Activated CD8-positive, alpha-beta T cell treated with anti-CD3 and anti-CD28 coated beads for 36 hours (primary cell): ENCODE results near the gene GFPT1. TPM values are rescaled to one million over a fixed set of nuclear protein-coding genes. Genes with fewer than 3 reads are reported as not detected.

Experiments
- ATAC-seq: fragments of 200-7000 bp; cut with Tn5 transposase; one replicate; pipeline ENCODE4 v1.10.0; 2021; ENCODE audit warnings: mild to moderate bottlenecking, moderate library complexity
- CTCF ChIA-PET: fragments of 350-600 bp; sonication (Branson Sonifier 250); formaldehyde crosslinking; loops from one replicate; lab custom pipeline; 2021; ENCODE audit warnings: antibody characterized with exemption; lab: Charles Lee
- POLR2A ChIA-PET: fragments of 350-600 bp; sonication (Branson Sonifier 250); formaldehyde crosslinking; loops from one replicate; lab custom pipeline; 2021; ENCODE audit warnings: antibody characterized with exemption; lab: Charles Lee
- DNase-seq: peaks from one replicate; pipeline ENCODE4 v3.0.0-alpha.2; 2020
- H3K27ac Mint-ChIP-seq: one replicate; pipeline ENCODE4 v1.8.0; 2021; ENCODE audit warnings: mild to moderate bottlenecking, mixed read lengths
- H3K27me3 Mint-ChIP-seq: one replicate; pipeline ENCODE4 v1.8.0; 2021; ENCODE audit warnings: mixed read lengths
- H3K36me3 Mint-ChIP-seq: one replicate; pipeline ENCODE4 v1.8.0; 2021; ENCODE audit warnings: low read depth, mixed read lengths
- H3K4me1 Mint-ChIP-seq: one replicate; pipeline ENCODE4 v1.8.0; 2021; ENCODE audit warnings: low read depth, mixed read lengths
- H3K4me3 Mint-ChIP-seq: one replicate; pipeline ENCODE4 v1.8.0; 2021; ENCODE audit warnings: mild to moderate bottlenecking, moderate library complexity, mixed read lengths
- H3K9me3 Mint-ChIP-seq: one replicate; pipeline ENCODE4 v1.8.0; 2021; ENCODE audit warnings: mixed read lengths
- intact Hi-C: fragments of 100-400 bp; cut with micrococcal nuclease; formaldehyde crosslinking; loops from one replicate; pipeline ENCODE4 v1.10.0; 2022
- total RNA-seq, 2 experiments: library from RNA; stranded (reverse); gene quantifications; one replicate each; pipeline ENCODE4 v1.2.3, GENCODE V29; 2021
- TF ChIP-seq, protein P1 (sequence below): fragments of 200-600 bp; IDR thresholded peaks from one replicate; pipeline ENCODE4 v1.8.0; 2022; ENCODE audit warnings: antibody characterized with exemption, mild to moderate bottlenecking

GFPT1 gene
- total RNA-seq, 2 experiments from 2014 or later, result 37.8 to 38.0 TPM

DNA sequence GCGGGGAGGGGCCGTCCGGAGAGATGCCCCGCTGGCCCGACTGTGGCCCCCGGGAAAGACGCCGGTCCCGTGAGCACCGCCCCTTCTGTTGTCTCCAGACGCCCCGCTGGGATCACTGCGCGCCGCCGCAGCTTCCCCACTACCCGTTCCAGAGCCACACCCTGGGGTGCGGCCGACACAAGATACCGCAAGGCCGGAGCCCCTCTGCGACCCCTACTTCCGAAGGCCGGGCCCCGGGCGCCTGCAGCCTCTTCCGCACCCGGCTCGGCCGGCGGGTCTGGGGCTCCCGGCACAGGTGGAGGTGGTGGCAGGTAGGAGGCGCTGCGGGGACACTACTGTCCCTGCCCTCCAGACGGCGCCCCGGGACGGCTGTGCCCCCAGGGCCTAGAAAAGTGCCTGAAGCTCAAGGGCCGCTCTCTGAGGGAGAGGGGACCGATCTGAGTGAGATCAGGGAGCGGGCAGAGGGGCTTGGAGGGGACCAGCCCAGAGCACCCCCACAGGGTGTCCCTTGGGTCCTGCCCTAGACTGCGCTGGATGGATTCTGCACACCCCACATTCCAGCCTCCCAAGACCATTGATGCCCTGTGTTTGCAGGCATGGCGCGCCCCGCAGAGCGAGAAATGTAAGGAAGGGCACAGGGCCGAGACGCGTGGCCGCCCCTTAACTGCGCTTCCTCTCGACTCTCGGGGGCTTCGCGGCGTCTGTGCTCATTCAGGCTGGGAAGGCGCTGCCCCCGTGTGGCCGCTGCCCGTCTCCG is 80.0 kb downstream of the GFPT1 start:
- DNase-seq, result peak; percentile 89
- TF ChIP-seq, protein P1, sequence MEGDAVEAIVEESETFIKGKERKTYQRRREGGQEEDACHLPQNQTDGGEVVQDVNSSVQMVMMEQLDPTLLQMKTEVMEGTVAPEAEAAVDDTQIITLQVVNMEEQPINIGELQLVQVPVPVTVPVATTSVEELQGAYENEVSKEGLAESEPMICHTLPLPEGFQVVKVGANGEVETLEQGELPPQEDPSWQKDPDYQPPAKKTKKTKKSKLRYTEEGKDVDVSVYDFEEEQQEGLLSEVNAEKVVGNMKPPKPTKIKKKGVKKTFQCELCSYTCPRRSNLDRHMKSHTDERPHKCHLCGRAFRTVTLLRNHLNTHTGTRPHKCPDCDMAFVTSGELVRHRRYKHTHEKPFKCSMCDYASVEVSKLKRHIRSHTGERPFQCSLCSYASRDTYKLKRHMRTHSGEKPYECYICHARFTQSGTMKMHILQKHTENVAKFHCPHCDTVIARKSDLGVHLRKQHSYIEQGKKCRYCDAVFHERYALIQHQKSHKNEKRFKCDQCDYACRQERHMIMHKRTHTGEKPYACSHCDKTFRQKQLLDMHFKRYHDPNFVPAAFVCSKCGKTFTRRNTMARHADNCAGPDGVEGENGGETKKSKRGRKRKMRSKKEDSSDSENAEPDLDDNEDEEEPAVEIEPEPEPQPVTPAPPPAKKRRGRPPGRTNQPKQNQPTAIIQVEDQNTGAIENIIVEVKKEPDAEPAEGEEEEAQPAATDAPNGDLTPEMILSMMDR, result peak; percentile 78
- ATAC-seq, result peak; percentile 96
- H3K27ac Mint-ChIP-seq, result no peak overlapping the region
- peaks cover 6% of the 10 kb centered on the region for H3K4me1 Mint-ChIP-seq
- intact Hi-C loops, result loop anchor here (5.0 to 10.0 kb wide), 2 partner anchors 280 to 362 kb away; no protein-coding TSS in a partner anchor
- peaks cover 22% of the 10 kb centered on the region for H3K27me3 Mint-ChIP-seq
- H3K9me3 Mint-ChIP-seq, result no peaks in the 10 kb centered on the region
- H3K4me3 Mint-ChIP-seq, result peak overlapping the region; percentile 66
- CTCF ChIA-PET, result interaction anchor here (0.6 to 4.0 kb wide), 31 partner anchors 10 to 843 kb away, joined by 3 to 30 read pairs (median 4); partner anchors contain the start of gene ANTXR1
- POLR2A ChIA-PET, result no interaction called here
- no peaks in the 10 kb centered on the region for H3K36me3 Mint-ChIP-seq

- ATAC-seq, result no peak
- POLR2A ChIA-PET, result no interaction called here
- peaks cover 22% of the 10 kb centered on the region for H3K27me3 Mint-ChIP-seq
These were observed 80.6 kb downstream of the GFPT1 start for GRCh38 chr2:69306393-69306821.

DNA sequence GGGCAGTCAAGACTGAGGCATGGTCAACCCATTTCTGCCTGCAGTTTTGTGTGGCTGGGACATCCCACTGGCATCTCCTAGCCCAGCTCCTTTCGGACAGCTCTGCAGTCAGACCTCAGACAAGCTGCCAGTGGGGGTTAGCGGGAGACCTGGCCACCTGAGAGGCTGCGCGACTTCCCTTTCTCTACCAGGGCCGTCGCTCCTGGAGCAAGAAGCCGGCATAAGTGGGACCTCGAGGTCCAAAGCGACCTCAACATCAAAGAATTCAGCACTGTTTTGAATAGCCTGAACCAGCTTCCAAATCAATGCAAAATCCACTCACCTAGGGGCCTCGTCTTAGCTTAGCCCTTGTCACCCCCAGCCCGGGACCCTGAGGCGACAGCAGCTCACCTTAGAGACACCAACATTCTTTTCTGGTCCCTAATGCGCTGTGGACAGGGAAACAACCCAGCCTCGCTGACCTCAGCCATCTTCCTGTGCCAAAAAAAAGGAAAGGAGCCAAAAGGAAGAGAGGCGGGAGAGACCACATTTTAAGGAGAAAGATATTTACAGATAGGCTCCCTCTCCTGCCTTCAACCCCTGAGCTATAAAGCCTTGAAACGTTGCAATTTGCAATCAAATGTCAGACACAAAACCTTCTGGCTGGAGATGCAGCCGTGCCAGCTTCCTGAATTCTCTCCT is 81.2 kb downstream of the GFPT1 start:
- POLR2A ChIA-PET, result no interaction called here
- peaks cover 22% of the 10 kb centered on the region for H3K27me3 Mint-ChIP-seq

More at GRCh38 chr2:69306393-69306821, 80.6 kb downstream of the GFPT1 start:
- Mint-ChIP-seq H3K4me1 (peaks cover 6% of the 10 kb centered on the region), H3K27ac (no peak overlapping the region), H3K4me3 (peak overlapping the region; percentile 51), H3K36me3 (no peaks in the 10 kb centered on the region), H3K9me3 (no peaks in the 10 kb centered on the region)
- intact Hi-C loops, result loop anchor here (5.0 to 10.0 kb wide), 2 partner anchors 279 to 362 kb away; no protein-coding TSS in a partner anchor
- CTCF ChIA-PET, result interaction anchor here (0.7 to 4.0 kb wide), 30 partner anchors 11 to 843 kb away, joined by 3 to 30 read pairs (median 4); partner anchors contain the start of gene ANTXR1
- TF ChIP-seq, protein P1, result no peak
- DNase-seq, result no peak

GRCh38 chr2:69305166-69305565 is 81.9 kb downstream of the GFPT1 start:
- no peaks in the 10 kb centered on the region for H3K36me3 Mint-ChIP-seq
- H3K9me3 Mint-ChIP-seq, result no peaks in the 10 kb centered on the region
- peaks cover 6% of the 10 kb centered on the region for H3K4me1 Mint-ChIP-seq
- no peak for DNase-seq
- no peak overlapping the region for H3K4me3 Mint-ChIP-seq
- ATAC-seq, result no peak
- peaks cover 22% of the 10 kb centered on the region for H3K27me3 Mint-ChIP-seq
- POLR2A ChIA-PET, result interaction anchor here (0.6 kb wide), 1 partner anchor 394 kb away, joined by 3 read pairs; no protein-coding TSS in a partner anchor
- CTCF ChIA-PET, result interaction anchor here (1.1 to 3.1 kb wide), 7 partner anchors 11 to 842 kb away, joined by 3 to 23 read pairs (median 8); no protein-coding TSS in a partner anchor
- H3K27ac Mint-ChIP-seq, result no peak overlapping the region
- intact Hi-C loops, result loop anchor here (5.0 to 10.0 kb wide), 2 partner anchors 278 to 360 kb away; no protein-coding TSS in a partner anchor
- TF ChIP-seq, protein P1, result no peak

More for the DNA sequence above, 81.2 kb downstream of the GFPT1 start:
- intact Hi-C loops, result loop anchor here (5.0 to 10.0 kb wide), 2 partner anchors 279 to 361 kb away; no protein-coding TSS in a partner anchor
- no peak for ATAC-seq
- CTCF ChIA-PET, result interaction anchor here (0.7 to 4.0 kb wide), 24 partner anchors 11 to 843 kb away, joined by 3 to 30 read pairs (median 4); no protein-coding TSS in a partner anchor
- Mint-ChIP-seq H3K27ac (no peak overlapping the region), H3K4me1 (peaks cover 6% of the 10 kb centered on the region), H3K4me3 (peak overlapping the region; percentile 51), H3K36me3 (no peaks in the 10 kb centered on the region), H3K9me3 (no peaks in the 10 kb centered on the region)
- TF ChIP-seq, protein P1, result no peak
- DNase-seq, result no peak
